HL-60 (cell line): ENCODE results near the gene TMEM150B.

Source experiments
- GABPA ChIP-seq: IDR thresholded peaks from 2 replicates; pipeline ENCODE4 v1.6.1; 2012; ENCODE audit warnings: low read depth
- POLR2AphosphoS5 ChIP-seq: IDR thresholded peaks from 2 replicates; pipeline ENCODE4 v1.6.1; 2012; ENCODE audit warnings: low read depth
- REST ChIP-seq: IDR thresholded peaks from 2 replicates; pipeline ENCODE4 v1.6.1; 2012; ENCODE audit warnings: low read depth; ENCODE audit not compliant: insufficient replicate concordance
- SPI1 ChIP-seq: IDR thresholded peaks from 2 replicates; pipeline ENCODE4 v1.6.1; 2012; ENCODE audit warnings: low read depth, mild to moderate bottlenecking, borderline replicate concordance
- TF ChIP-seq, protein P1 (sequence below): IDR thresholded peaks from one replicate; pipeline ENCODE4 v1.5.1; 2011; ENCODE audit warnings: low read length, control low read depth, inconsistent platforms; ENCODE audit not compliant: insufficient read depth

- TF ChIP-seq POLR2AphosphoS5: no peak
- no peak for TF ChIP-seq REST
- TF ChIP-seq, protein P1, sequence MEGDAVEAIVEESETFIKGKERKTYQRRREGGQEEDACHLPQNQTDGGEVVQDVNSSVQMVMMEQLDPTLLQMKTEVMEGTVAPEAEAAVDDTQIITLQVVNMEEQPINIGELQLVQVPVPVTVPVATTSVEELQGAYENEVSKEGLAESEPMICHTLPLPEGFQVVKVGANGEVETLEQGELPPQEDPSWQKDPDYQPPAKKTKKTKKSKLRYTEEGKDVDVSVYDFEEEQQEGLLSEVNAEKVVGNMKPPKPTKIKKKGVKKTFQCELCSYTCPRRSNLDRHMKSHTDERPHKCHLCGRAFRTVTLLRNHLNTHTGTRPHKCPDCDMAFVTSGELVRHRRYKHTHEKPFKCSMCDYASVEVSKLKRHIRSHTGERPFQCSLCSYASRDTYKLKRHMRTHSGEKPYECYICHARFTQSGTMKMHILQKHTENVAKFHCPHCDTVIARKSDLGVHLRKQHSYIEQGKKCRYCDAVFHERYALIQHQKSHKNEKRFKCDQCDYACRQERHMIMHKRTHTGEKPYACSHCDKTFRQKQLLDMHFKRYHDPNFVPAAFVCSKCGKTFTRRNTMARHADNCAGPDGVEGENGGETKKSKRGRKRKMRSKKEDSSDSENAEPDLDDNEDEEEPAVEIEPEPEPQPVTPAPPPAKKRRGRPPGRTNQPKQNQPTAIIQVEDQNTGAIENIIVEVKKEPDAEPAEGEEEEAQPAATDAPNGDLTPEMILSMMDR: no peak
- no peak for TF ChIP-seq GABPA
- no peak for TF ChIP-seq SPI1
Measured at GRCh38 chr19:55352040-55352439, 26.9 kb upstream of the TMEM150B start.
